HG02798 (cell line): Measurements from ENCODE around the gene FRYL.
A peak's percentile ranks its signal among the peaks of the same experiment; 100 is the strongest.
"Not testable (repeated sequence)": the region's sequence is repeated elsewhere in the genome, so short reads cannot be mapped to it uniquely, and the experiment has no call there.

ENCODE experiments used
- ATAC-seq: cut with Tn5 transposase; IDR thresholded peaks from one replicate; pipeline ENCODE4 v1.9.1; 2021; ENCODE audit warnings: mild to moderate bottlenecking; ENCODE audit not compliant: unreplicated experiment, poor library complexity

Gene FRYL

DNA sequence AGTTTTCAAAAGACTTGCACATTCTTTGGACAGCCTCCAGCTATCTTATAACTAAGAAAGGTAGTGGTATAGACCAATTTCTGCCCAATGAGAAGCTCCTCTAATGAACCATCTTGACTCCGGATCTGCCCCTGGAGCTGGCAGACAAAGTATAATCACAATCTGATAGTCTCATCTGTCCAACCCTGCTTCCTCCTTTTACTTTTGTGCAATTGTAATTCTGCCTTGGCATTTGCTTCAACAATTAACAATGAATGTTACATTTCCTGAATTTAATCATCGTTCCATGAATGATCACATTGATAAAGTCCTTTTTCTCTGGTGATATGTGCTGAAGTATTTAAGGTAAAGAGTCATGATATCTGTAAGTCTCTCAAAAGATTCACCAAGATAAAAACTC is 27.8 kb downstream of the FRYL start:
- no peak for ATAC-seq

DNA sequence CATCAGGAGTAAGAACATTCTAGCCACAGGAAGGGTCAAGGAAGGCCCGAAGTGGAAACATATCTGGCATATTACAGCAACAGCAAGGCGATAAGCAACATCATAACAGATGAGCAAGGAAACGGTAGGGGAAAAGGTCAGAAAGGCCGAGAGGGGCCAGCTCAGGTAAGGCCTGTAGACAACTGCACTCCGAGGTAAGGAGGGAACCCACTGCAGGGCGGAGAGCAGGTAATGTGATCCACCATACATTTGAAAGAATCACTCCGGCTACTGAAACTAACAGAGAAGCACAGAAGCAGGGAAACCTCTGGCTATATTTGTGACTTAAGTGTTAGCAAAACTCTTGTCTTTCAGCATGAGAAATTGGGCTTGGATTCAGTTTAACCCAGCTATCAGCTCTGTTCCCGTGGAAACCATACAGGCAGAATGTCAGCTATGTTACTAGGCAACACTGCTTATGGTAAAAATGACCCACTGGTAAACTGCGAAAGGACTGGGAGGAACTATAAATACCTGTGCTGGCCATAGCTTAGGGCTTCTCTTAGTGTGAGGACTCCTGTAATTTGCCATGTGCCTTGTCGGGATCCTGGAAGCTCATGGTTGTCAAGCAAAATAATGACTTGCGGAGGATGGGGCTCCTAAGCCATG is 31.0 kb downstream of the FRYL start:
- ATAC-seq, result no peak

DNA sequence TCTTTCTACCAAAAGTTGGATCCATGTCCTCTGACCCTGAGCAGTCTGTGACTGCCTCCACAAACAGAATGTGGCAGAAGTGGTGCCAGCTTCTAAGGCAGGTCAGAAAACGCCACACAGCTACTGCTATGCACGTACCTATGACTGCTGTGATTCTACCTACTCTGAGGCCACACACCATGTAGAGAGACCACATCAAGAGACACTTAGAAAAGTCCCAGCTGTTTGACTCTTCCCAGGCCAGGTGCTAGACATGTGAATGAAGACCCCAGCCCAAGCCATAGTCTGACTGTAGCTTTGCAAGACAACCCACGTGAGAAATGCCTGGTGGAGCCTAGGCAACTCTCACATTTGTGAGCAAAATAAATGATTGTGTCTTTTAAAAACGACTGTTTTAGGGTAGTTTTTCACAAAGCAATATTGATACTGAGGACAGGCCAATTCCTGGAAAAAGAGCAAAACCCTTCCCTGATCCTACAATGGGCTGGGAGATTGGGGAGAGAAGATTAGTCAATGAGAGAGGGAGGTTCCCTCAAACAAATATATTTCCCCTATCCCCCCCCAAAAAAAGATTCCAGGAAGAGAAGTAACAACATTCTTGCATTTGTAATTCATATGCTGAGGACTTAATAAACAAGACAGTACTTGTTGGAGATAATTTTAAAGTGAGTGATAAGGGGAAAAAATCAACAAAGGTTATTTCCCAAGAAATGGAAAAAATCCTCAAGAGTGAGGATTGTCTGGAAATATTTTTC is 33.3 kb downstream of the FRYL start:
- no peak for ATAC-seq

DNA sequence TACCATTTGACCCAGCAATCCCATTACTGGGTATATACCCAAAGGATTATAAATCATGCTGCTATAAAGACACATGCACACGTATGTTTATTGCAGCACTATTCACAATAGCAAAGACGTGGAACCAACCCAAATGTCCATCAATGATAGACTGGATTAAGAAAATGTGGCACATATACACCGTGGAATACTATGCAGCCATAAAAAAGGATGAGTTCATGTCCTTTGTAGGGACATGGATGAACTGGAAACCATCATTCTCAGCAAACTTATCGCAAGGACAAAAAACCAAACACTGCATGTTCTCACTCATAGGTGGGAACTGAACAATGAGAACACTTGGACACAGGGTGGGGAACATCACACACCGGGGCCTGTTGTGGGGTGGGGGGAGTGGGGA is 34.9 kb downstream of the FRYL start:
- not testable (repeated sequence) for ATAC-seq

DNA sequence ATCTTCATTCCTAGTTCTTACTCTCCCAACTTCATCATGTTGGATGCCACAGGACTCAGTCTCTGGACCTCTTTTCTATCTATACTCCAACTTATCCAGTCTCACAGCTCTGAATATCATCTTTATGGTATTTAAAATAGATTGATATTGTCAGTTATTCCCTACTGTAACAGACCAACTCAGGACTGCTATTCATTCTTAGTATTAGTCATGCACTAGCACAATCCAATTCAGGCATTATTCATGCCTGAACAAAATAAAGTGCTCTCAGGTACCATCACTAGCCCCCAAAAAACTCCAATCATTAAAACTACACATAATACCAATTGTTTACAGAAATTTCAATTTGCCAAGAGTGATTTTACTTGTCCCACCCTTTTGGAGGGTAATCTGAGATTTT is 37.7 kb downstream of the FRYL start:
- no peak for ATAC-seq

DNA sequence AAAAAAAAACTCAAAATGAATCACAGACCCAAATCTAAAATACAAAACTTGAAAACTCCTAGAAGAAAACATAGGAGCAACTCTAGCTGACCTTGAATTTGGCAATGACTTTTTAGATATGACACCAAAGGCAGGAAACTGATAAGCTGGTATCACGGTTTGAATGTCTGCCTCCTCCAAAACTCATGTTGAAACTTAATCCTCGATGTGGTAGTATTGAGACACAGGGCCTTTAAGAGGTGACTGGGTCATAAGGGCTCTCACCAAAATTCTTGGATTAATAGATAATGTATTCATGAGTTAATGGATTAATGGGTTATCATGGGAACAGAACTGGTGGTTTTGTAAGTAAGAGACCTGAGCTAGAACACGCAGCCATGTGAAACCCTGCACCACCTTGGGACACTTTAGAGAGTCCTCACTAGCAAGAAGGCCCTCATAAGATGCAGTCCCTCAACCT is 40.5 kb downstream of the FRYL start:
- ATAC-seq, result peak; percentile 57

DNA sequence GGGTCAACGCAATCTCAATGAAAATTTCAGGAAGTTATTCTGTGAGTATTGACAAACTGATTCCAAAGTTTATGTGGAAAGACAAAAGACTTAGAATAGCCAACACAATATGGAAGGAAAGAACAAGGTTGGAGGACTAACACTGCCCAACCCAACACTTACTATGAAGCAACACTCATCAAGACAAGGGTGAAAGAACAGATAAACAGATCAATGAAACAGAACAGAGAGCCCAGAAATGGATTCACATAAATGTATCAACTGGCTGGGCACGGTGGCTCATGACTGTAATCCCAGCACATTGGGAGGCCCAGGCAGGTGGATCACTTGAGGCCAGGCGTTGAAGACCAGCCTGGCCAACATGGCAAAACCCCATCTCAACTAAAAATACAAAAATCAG is 41.2 kb downstream of the FRYL start:
- ATAC-seq, result no peak

DNA sequence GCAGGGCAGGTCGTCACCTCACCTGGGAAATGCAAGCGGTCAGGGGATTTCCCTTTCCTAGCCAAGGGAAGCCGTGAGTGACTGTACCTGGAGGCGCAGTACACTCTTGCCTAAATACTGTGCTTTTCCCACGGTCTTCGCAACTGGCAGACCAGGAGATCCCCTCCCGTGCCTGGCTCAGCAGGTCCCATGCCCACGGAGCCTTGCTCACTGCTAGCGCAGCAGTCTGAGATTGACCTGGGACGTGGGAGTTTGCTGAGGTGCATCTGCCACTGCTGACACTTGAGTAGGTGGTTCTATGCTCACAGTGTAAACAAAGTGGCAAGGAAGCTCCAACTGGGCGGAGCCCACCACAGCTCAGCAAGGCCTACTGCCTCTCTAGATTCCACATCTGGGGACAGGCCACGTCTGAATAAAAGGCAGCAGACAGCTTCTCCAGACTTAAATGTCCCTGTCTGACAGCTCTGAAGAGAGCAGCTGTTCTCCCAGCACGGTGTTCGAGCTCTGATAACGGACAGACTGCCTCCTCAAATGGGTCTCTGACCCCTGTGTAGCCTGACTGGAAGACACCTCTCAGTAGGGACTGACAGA is 51.1 kb downstream of the FRYL start:
- not testable (repeated sequence) for ATAC-seq

DNA sequence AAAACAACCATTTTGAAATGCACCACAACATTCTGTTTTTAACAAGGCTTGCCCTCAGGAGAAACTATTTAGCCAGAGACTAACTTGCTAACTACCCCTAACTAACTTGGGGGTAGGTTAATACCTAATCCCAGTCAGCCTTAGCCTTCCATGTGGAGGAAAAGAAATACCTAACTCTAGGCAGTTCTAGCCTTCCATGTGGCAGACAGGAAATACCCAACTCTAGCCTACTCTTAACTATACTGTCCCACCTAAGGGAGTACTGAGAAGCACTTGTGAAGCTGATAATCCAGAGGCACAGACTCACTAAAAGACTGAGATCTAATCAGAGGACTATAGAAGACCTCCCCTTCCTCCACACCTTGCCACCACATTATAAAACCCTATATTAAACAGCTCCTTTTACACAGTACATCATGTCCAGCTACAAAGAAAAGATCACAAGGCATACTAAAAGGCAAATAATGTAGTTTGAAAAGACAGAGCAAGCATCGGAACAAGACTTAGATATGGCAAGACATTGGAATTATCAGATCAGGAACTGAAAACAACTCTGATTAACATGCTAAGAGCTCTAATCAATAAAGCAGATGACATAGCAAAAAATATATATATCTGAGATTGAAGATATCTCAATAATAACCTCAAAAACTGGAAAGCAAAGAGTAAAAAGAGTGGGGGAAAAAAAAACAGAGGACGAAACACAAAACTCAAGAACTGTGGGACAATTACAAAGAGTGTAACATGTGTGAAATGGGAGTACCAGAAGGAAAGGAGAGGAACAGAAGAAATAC is 52.2 kb downstream of the FRYL start:
- ATAC-seq, result no peak

DNA sequence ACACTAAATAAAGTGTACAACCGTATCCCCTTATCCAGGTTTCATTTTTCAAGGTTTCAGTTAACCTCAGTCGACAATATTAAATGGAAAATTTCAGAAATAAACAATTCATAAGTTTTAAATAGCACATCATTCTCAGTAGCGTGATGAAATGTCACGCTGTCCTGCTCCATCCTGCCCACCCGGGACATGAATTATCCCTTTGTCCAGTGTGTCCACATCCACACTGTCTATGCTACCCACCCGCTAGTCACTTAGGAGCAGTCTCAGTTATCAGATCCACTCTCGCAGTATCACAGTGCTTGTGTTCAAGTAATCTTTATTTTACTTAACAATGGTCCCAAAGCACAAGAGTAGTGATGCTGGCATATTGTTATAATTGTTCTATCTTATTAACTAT is 54.7 kb downstream of the FRYL start:
- ATAC-seq, result no peak

DNA sequence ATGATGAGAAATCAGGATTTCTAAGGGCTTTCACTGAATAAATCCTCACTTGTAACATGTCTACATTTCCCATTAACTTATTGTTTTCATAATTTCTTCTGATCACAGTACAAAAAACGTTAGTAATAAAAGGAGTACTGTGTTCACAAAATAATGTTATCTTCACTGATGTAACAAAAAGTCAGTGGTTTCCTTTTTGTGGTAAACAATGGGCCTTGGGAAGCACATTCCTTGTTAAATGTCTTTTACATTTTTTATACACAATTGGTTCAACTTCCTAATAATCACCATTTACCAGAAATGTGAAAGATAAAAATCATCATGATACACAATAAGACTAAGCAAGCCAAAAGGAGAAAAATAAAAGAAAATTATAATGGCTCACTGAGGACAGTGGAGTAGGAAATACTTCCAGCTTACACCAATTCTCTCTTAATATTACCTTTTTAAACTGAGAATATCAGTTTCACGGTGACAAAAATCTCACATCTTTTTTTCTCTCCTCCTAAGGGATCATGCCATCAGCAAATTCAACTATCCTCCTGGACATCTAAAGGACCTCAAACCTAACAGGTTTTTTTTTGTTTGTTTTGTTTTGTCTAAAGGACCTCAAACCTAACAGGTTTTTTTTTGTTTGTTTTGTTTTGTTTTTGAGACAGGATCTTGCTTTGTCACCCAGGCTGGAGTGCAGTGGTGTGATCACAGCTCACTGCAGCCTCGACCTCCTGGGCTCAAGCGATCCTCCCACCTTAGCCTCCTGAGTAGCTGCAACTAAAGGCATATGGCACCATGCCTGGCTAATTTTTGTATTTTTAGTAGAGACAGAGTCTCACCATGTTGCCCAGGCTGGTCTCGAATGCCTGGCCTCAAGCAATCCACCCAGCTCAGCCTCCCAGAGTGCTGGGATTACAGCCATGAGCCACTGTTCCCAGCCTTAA is 57.3 kb downstream of the FRYL start:
- ATAC-seq, result no peak

DNA sequence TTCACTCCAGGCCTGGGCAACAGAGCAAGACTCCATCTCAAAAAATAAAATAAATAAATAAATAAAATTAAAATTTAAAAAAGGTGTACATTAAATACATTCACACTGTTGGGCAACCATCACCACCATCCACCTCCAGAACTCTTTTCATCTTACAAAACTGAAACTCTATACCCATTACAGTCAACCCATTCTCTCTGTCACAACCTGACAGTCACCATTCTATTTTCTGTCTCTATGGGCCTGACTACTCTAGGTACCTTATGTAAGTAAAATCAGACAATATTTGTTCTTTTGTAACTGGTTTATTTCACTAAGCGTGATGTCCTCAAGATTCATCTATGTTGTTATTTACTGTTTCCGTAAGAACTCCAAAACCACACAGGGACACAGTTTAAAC is 59.6 kb downstream of the FRYL start:
- ATAC-seq, result no peak

DNA sequence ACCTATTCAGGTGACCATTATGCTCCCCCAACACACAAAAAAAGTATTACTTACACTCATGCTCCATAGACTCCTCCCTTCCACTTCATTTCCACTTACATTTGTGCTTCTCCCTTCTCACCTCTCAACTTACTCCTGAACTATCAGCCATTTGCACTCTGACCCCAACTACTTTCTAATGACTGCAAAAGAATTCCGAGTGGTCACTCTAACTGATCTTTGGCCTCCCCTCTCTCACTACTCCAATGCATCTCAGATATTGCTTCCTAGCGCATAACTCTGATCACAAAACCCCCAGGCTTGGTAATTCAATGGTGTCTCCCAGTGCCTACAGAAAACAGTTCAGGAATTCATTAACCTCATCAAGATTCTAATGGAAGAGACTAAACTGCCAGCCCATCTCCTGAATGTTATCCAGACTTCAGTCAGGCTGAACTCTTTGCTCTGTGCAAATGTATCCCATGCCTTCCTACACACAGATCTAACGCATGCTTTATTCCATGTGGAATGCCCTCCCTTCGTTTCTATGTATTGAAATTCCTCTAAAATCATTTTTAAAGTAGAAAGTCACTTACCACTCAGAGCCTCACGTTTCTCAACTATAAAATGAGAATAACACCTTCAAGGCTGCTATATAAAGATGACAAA is 61.1 kb downstream of the FRYL start:
- no peak for ATAC-seq

DNA sequence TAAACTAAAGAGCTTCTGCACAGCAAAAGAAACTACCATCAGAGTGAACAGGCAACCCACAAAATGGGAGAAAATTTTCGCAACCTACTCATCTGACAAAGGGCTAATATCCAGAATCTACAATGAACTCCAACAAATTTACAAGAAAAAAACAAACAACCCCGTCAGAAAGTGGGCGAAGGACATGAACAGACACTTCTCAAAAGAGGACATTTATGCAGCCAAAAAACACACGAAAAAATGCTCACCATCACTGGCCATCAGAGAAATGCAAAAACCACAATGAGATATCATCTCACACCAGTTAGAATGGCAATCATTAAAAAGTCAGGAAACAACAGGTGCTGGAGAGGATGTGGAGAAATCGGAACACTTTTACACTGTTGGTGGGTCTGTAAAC is 63.8 kb downstream of the FRYL start:
- ATAC-seq, result not testable (repeated sequence)

DNA sequence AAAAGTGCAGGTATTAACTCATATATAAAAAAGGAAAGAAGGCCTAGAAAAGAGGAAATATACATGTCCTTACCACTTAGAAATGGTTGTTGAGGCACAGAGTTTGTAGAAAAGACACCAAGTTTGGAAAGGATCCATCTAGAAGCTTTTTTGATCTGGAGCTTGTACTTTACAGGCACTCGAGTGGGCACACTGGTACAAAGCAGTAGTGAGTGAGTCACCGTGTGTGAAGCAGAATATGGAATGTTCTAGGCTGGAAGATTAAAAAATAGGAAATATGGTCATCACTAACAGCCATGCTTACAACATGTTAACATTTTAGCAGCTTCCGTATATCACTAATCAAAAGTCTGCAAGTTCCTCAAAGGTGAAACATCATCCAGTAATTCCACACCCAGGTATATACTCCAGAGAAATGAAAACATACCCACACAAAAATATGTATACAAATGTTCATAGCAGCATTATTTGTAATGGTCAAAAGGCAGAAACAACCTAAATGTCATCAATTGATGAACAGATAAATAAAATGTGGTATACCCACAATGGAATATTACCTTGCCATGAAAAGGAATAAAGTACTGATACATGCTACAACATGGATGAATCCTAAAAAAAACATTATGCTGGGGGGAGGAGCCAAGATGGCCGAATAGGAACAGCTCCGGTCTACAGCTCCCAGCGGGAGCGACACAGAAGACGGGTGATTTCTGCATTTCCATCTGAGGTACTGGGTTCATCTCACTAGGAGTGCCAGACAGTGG is 69.5 kb downstream of the FRYL start:
- ATAC-seq, result no peak

DNA sequence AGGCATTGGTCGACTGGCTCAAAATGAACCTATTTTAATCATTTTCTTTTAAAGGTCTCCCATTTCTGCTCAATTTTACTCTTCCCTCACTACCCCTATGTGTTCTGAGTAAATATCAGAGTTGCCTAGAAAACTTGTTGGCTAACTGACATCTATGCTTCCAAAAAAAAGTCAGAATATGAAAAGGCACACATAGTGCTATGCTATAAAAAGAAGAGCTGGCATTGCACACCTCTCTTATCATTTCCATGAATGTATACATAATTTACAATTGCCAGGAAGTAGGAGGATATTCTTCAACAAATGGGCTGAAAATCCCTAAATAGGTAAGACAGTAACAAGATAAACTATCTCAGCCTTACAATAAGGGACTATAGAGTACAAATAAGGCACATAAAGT is 70.2 kb downstream of the FRYL start:
- no peak for ATAC-seq

DNA sequence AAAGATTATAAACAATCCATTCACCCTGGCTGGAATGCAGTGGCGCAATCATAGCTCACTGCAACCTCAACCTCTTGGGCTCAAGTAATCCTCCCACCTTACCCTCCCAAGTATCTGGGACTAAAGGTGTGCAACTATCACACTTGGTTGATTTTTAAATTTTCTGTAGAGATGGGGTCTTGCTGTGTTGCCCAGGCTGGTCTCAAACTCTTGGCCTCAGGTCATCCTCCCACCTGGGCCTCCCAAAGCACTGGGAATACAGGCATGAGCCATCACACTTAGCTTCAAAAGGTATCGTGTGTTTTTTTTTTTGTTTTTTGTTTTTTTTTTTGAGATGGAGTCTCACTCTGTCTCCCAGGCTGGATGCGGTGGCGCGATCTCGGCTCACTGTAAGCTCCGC is 71.5 kb downstream of the FRYL start:
- no peak for ATAC-seq

DNA sequence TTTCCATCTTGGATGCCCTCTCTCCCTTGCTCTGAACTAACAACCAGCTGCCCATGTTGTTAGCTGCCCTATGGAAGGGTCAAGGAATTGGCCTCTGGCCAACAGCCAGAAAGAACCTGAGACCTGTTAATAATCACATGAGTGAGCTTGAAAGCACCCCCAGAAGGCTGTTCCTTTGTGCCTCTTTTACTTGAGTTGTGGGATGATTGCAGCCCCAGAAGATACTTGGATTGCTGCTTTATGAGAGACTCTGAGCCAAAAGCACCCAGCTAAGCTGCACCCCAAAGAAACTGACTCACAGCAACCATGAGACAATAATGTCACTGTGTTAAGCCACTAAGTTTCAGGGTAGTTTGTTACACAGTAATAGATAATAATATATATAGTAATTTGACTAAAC is 73.3 kb downstream of the FRYL start:
- ATAC-seq, result no peak

DNA sequence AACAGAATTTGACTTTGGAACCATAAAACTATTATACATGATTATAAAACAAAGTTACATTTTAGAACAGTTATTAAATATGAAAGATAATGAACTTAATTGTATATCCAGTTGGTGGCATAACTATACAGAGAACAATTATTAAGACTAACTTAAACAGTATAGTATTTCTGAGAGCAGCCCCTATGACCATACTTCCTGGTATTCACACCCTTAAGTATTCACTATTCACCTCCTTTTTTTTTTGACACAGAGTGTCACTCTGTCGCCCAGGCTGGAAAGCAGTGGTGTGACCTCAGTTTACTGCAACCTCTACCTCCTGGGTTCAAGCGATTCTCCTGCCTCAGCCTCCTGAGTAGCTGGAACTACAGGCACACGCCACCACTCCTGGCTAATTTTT is 74.5 kb downstream of the FRYL start:
- no peak for ATAC-seq
